ENCODE results near the gene THSD4.

Gene THSD4

GRCh38 chr15:71683411-71684274 lies 568.4 kb downstream of the THSD4 start:
- DNase-seq (ENCODE audit: low spot score): no peak

GRCh38 chr15:71685420-71685993 lies 570.2 kb downstream of the THSD4 start:
- DNase-seq (ENCODE audit: low spot score): no peak

- DNase-seq (ENCODE audit: low spot score): no peak
Observed at GRCh38 chr15:71686221-71687050, 571.2 kb downstream of the THSD4 start.

DNA sequence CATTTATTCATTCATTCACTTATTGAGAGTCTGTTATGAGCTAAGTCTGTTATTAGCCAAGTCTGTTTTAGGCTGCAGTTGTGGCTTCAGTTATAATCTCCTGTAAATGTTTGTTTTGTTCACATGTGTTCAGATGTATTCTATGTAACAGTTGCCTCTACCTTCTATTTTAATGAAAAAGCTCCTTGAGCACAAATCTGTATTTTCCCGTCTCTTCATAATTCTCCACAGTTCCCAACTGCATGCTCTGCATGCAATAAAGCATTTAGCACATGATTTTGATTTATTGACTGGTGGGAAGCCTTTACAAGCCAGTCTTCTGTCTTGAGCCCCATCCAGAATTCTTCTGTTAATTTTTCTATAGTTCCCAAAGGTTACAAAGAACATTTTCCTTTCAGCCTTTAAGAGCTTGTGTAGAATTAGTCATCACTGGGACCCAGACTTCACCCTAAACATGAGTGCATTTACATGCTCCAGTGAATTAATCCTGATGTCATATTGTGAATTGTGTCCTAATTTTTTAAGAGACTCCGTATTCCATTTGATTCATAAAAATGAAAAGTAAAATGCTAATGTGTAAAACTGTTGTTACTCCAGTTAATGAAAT lies 572.7 kb downstream of the THSD4 start:
- DNase-seq (ENCODE audit: low spot score): no peak

DNA sequence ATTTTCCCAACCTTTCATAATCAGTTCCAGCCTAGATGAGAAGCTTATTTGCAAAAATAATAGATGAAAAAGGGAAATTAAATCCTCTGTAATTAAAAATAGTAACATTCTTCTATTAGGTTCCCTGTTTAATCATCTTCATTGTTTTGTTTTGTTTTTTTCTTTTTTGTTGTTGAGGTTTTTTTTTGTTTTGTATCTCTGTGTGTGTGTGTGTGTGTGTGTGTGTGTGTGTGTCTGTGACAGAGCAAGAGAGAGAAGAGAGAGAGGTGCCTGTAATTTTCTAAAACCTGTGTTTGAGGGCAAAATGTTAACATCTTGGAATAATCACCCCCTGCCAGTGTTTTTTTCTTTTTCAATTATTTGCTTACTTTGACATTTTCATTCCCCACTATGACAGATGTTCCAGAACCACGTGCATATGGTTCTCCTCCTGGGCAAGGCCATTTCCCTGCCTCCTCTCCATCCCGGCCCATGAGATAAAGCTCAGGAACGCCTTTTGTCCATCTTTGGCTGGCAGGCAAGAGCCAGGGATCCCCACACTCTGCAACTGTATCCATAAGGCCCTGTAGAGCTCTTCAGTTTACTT lies 573.3 kb downstream of the THSD4 start:
- no peak for DNase-seq (ENCODE audit: low spot score)

DNA sequence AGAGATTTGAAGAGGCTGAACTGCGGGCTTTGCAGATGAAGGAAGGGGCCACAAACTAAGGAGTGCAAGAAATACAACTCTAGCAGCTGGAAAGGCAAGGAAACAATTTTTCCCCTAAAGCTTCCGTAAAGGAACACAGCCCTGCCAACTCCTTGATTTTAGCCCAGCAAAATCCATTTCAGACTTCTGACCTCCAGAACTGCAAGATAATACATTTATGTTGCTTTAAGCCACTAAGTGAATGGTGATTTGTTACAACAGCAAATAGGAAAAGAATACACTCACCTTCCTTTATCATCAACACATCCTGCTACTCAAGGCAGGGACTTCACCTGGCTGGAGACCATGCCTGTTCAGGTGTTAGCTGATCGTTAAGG lies 575.8 kb downstream of the THSD4 start:
- no peak for DNase-seq (ENCODE audit: low spot score)

DNA sequence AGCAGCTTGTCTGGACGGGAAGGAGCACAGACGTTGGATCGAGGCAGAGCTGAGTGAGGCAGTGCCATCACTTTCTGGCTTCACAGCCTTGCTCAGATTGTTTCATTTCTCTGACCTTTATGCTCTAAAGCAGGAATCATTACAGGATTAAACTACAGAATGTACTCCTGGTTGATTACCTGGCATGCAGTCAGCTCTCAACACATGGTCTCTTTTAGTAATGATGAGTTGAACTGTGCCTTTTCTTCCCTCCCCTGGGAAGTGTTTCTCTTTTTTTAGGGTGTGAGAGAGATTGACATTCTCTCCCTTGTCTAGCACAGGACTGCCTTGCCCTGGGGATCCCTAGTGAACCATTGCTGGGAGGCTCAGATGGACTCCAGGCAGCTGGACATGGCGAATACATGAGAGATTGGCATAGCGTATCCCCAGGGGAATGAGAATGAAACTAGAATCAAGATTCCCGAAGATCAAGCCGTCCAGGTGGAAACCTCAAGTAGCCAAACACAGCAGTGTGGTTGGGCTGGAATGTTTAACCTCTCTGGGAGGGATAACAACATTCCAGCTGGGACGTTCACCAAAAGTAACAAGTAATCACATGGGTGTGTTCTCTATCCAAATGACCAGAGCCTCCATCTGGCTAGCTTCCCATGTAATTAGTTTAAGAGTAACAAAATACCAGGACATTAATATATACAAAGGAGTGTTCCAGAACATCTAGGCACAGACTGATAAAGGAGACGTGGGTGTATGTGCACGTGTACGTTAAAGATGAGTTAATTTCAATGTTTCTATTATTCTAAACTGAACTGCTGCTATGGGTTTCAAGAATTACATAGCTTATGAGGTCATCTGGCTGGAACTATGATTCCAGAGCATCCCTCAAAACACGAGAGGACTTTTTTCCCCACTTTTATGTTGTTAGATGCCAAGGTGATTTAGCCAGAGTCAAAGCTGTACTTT lies 576.5 kb downstream of the THSD4 start:
- DNase-seq (ENCODE audit: low spot score): no peak

DNA sequence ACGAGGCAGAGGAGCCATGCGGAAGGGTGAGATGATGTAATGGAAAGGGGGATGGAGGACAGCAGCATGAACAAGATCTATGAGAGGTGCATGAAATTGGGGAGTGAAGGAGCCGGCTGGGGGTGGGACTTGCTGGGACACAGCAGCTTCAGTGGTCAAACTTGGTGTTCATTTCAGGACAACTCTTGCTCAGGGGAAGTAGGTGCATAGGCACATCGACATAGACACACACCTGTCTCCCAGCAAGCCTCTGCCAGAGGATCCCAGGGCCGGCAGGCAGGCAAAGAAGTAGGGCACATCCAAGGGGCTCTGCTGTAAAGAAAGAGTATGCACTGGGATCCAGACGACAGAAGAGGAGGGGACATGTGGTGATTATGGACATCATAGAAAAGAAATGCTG lies 582.0 kb downstream of the THSD4 start:
- no peak for DNase-seq (ENCODE audit: low spot score)

DNA sequence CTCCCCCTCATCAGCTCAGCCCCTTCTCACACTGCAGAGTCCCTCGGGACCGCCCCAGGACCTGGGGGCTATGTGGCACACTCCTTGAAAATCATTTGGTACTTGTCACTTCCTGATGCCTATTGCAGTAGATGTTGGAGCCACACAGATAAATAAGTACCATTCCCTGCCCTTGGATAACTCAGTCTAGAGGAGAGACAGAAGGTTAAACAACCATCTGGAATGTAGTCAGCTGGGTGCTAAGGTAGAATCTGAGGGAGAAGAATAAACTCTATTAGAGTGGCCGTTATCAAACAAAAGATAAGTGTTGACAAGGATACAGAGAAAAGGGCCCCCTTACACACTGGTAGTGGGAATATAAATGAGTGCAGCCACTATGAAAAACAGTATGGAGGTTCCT lies 582.8 kb downstream of the THSD4 start:
- DNase-seq (ENCODE audit: low spot score): no peak

GRCh38 chr15:71698742-71699141 lies 583.5 kb downstream of the THSD4 start:
- DNase-seq (ENCODE audit: low spot score): no peak

GRCh38 chr15:71699977-71700376 lies 584.7 kb downstream of the THSD4 start:
- DNase-seq (ENCODE audit: low spot score): no peak

DNA sequence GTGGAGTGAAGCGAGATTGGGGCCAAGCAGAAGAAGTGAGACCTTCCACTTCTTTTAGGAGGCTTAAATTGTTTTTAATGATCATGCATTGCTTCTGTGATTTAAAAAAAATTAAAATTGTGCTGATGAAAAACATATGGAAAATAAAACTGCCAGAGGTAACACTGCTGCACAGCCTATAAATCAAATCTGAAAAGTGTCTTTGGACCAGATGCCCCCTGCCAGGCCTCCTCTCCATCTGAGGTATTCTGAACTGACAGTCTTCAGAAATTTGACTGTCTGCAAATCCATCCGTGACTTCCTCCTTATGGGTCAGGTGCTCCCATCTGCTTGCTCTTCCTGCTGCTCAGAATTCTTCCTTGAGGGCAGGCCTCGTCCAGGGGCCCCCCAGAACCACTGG lies 586.5 kb downstream of the THSD4 start:
- no peak for DNase-seq (ENCODE audit: low spot score)

GRCh38 chr15:71702496-71702895 lies 587.2 kb downstream of the THSD4 start:
- no peak for DNase-seq (ENCODE audit: low spot score)

DNA sequence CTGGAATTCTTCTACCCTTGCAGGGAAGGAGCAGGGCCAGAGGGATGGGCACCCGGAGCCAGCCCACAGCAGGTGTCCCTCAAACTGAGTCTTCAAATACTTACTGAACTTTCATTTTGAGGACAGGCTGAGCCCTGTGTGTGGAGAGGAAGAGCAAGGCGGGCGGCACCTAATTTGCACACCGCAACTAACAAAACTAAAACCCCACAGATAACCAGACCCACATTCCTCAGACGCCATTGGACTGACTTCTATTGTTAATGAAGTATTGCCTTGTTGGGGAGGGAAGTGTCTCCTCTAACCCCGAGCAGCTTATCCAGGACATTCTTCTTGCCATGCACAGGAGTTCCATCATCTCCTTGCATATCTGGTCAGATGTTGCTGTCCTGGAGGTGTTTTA lies 589.9 kb downstream of the THSD4 start:
- DNase-seq (ENCODE audit: low spot score): no peak

- no peak for DNase-seq (ENCODE audit: low spot score)
Observed at GRCh38 chr15:71706461-71707229, 591.4 kb downstream of the THSD4 start.

DNA sequence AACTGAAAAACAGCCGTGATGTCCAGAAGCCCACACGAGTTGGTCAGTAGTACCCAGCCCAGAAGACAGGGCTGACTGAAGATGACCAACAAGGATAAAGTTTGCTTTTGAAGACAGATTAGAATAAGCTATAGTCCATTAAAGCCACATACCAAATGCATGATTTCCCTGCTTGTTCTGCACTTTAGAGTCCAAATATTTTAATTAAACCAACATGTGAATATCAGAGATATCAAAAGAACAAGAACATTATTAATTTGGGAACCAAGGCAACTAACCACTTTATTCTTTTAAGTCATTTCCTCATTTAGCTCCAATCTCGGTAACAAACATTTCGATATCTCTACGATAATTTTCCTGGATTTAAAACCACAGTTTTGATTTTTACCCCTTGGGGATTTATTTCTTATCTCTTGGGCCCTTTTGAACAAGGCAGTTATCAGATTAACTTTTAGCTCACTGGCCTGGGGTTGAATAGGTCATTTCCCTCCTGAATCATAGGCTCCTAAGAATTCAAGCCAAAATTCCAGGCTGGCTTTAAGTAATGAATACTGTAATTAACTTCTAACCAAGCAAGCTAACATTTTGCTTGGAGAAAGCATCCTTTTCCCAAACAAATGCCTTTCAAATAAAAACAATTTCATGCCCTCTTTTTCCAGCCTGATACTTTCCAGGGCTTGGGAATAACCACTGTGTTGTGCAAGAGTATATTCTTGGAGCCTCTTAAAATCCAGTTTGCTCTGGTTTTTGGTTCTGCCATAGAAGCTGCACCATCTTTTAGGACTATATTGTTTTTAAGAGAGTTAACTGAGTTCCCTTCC lies 592.2 kb downstream of the THSD4 start:
- DNase-seq (ENCODE audit: low spot score): no peak

DNA sequence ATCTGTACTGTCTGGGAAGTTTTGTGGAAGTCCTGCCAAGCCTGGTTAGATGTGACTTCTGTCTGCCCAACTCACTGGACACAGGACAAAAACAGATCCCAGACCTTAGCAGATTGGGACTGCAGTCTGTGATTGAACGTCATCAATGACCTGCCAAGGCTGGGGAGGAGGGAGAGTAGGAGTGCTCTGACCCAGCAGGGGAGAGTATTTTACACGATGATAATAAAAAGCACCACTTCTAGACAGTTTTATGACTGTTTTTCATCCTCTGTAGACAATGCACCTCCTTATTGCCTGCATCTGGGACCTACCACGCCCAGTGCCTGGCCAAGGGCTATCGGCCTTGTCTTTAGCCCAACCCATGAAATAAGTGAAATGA lies 592.8 kb downstream of the THSD4 start:
- no peak for DNase-seq (ENCODE audit: low spot score)

DNA sequence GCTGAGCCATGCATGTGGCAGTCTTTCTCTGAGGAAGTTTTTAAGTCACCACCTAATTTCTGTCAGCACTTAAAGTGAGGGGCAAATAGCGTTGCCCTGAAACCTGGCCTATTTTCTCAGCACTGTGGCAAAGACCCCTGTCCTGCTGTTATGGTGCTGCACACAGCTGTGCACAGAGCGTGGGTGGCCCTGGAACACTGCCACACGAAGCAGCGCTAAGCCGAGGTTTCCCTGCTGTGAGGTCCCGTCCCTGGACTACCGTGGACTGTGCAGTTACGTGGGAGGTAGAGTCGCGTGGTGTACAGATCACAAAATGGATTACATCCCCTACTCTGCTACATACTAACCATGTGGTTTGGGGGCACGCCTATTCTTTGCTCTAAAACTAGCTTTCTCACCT lies 593.5 kb downstream of the THSD4 start:
- no peak for DNase-seq (ENCODE audit: low spot score)

Data from SK-N-DZ (cell line).